HepG2 (cell line): ENCODE measurements around the gene PCNA. TPM values are rescaled to one million over a fixed set of nuclear protein-coding genes. Genes with fewer than 3 reads are reported as not detected.

Experiments
- CSRNP1 ChIP-seq: sonication (generic); formaldehyde crosslinking; IDR thresholded peaks from 2 replicates; pipeline ENCODE4 v1.8.1; 2023; ENCODE audit warnings: mild to moderate bottlenecking, missing genetic modification reagents
- ESRRA ChIP-seq: sonication (generic); formaldehyde crosslinking; IDR thresholded peaks from 2 replicates; pipeline ENCODE4 v1.5.1; 2020; ENCODE audit warnings: mild to moderate bottlenecking, low read depth, missing genetic modification reagents
- KAT2B ChIP-seq: fragments of 150-350 bp; IDR thresholded peaks from 2 replicates; pipeline ENCODE4 v1.6.1; 2014; ENCODE audit warnings: low read depth, low read length, borderline replicate concordance
- KAT8 ChIP-seq: IDR thresholded peaks from 2 replicates; pipeline ENCODE4 v1.6.1; 2016; ENCODE audit warnings: missing genetic modification reagents, missing compliant biosample characterization
- MYPOP ChIP-seq: sonication (generic); formaldehyde crosslinking; IDR thresholded peaks from 2 replicates; pipeline ENCODE4 v1.8.1; 2023; ENCODE audit warnings: mild to moderate bottlenecking, moderate library complexity, missing genetic modification reagents
- PITX1 ChIP-seq: sonication (generic); formaldehyde crosslinking; IDR thresholded peaks from 2 replicates; pipeline ENCODE4 v1.5.1; 2020; ENCODE audit warnings: mild to moderate bottlenecking, missing genetic modification reagents
- SP4 ChIP-seq: sonication (generic); formaldehyde crosslinking; IDR thresholded peaks from 2 replicates; pipeline ENCODE4 v1.8.1; 2023; ENCODE audit warnings: mild to moderate bottlenecking, missing genetic modification reagents
- THYN1 ChIP-seq: sonication (generic); formaldehyde crosslinking; IDR thresholded peaks from 2 replicates; pipeline ENCODE4 v1.8.1; 2023; ENCODE audit warnings: low read depth, mild to moderate bottlenecking, moderate library complexity, missing genetic modification reagents, borderline replicate concordance
- ZNF12 ChIP-seq: sonication (generic); formaldehyde crosslinking; IDR thresholded peaks from 2 replicates; pipeline ENCODE4 v1.5.0; 2020; ENCODE audit warnings: missing genetic modification reagents
- ZNF3 ChIP-seq: IDR thresholded peaks from 2 replicates; pipeline ENCODE4 v1.7.0; 2017; ENCODE audit warnings: inconsistent platforms
- ZNF33A ChIP-seq: sonication (generic); formaldehyde crosslinking; IDR thresholded peaks from 2 replicates; pipeline ENCODE4 v1.5.1; 2020; ENCODE audit warnings: missing genetic modification reagents, mild to moderate bottlenecking, moderate library complexity, borderline replicate concordance
- ZNF576 ChIP-seq: sonication (generic); formaldehyde crosslinking; IDR thresholded peaks from 2 replicates; pipeline ENCODE4 v1.4.0; 2020; ENCODE audit warnings: mild to moderate bottlenecking, missing genetic modification reagents
- ZNF646 ChIP-seq: sonication (generic); formaldehyde crosslinking; IDR thresholded peaks from 2 replicates; pipeline ENCODE4 v1.9.0; 2021; ENCODE audit warnings: mild to moderate bottlenecking, missing genetic modification reagents
- ZSCAN29 ChIP-seq: sonication (generic); formaldehyde crosslinking; conservative IDR thresholded peaks from 2 replicates; pipeline ENCODE4 v1.4.0; 2020; ENCODE audit warnings: mild to moderate bottlenecking, missing genetic modification reagents
- polyA plus RNA-seq, 8 experiments: library from polyadenylated mRNA; depleted of rRNA in 3 of 8; stranded (reverse) in 7 of 8; unstranded in 1 of 8; fragments of >200 nt; fragmentation: Illumina TruSeq in 4 of 8; extraction: Trizol in 4 of 8; gene quantifications; 2 replicates each; pipeline versions ENCODE4 v1.2.1 to v1.2.3, GENCODE V29; 2011 to 2016; ENCODE audit warnings: low read depth in 4 of 8, missing spikeins in 1 of 8, mixed read lengths in 1 of 8; ENCODE audit not compliant: insufficient read depth in 1 of 8
- total RNA-seq, 5 experiments: library from RNA; depleted of rRNA; stranded (reverse); fragments of >200 nt; fragmentation: Illumina TruSeq; extraction: Trizol; gene quantifications; 2 replicates each; pipeline ENCODE4 v1.2.3, GENCODE V29; 2016; ENCODE audit warnings: low read depth in 1 of 5

PCNA gene
- total and polyA plus RNA-seq, 2 of the 13 experiments (the other 11 are each of a cell fraction or from before 2014, with no cell fraction given): 229 to 655 TPM

- TF ChIP-seq ZNF12 (CRISPR knock-in tag): peak; percentile 42; the same call in 1 of the 2 replicates
- peak; percentile 70 for TF ChIP-seq SP4
- TF ChIP-seq THYN1: 0 out of 2 replicates have a peak, but pooled peaks have one; percentile 73
- TF ChIP-seq KAT8 (CRISPR knock-in tag): peak; percentile 75
- TF ChIP-seq ZNF576 (CRISPR knock-in tag): 0 out of 2 replicates have a peak, but pooled peaks have one; percentile 75
- no peak for TF ChIP-seq KAT2B
- peak; percentile 14 for TF ChIP-seq PITX1 (CRISPR knock-in tag)
- TF ChIP-seq ESRRA (CRISPR knock-in tag): no peak
- TF ChIP-seq ZSCAN29 (CRISPR knock-in tag): 0 out of 2 replicates have a peak, but pooled peaks have one; percentile 46
- no peak for TF ChIP-seq ZNF33A (CRISPR knock-in tag)
- TF ChIP-seq CSRNP1 (CRISPR knock-in tag): peak; percentile 58; the same call in 1 of the 2 replicates
- peak; percentile 74; the same call in 1 of the 2 replicates for TF ChIP-seq MYPOP (CRISPR knock-in tag)
- no peak for TF ChIP-seq ZNF3 (CRISPR knock-in tag)
- peak; percentile 58; the same call in 1 of the 2 replicates for TF ChIP-seq ZNF646 (CRISPR knock-in tag)
These were observed 30.7 kb upstream of the PCNA start (continued) for GRCh38 chr20:5150226-5151076.
